K562 treated with DMSO at 1 percent for 48 hours (cell line): Measurements from ENCODE around the gene CTBP2. TPM values are rescaled to one million over a fixed set of nuclear protein-coding genes. Genes with fewer than 3 reads are reported as not detected.

Source experiments
- total RNA-seq: library from RNA; unstranded; fragments of 300-600 nt; gene quantifications from 2 replicates; pipeline ENCODE4 v1.2.3, GENCODE V29; 2022; ENCODE audit warnings: low replicate concordance; ENCODE audit errors: extremely low read depth

The CTBP2 gene
- total RNA-seq = not detected in 2 replicates

GRCh38 chr10:125159932-125160855 lies at the start of gene CTBP2:
Gene CTBP2 (minus strand): TSS chr10:125160563.

GRCh38 chr10:124941823-124942222 lies 218.5 kb downstream of the CTBP2 start, which contains the start of gene ZRANB1:
Gene ZRANB1 (plus strand): TSS chr10:124942123. CDS start chr10:124942494, 371 bp downstream.

Other genes starting within 250 kb of the CTBP2 start
- not detected in 2 replicates for gene ZRANB1, start 218.4 kb downstream of the CTBP2 start, total RNA-seq